GM12878 (cell line): Measurements from ENCODE around the gene ZNF837. TPM values are rescaled to one million over a fixed set of nuclear protein-coding genes. Genes with fewer than 3 reads are reported as not detected.

Experiments used
- ATAC-seq: fragments of 200-7000 bp; cut with Tn5 transposase; 3 replicates; pipeline ENCODE4 v1.9.1; 2020; ENCODE audit warnings: mild to moderate bottlenecking, moderate library complexity
- BruUV-seq: library from RNA; stranded (reverse); fragments of 400-500 nt; replicated peaks from 2 replicates; lab custom pipeline; 2021; lab: Mats Ljungman, UMichigan
- CTCF ChIA-PET: fragments of 300-600 bp; sonication (Branson Sonifier 250); formaldehyde crosslinking; extraction: SDS; loops from one replicate; lab custom pipeline; 2021; ENCODE audit warnings: inconsistent platforms; lab: Yijun Ruan, JAX
- POLR2A ChIA-PET: fragments of 350-600 bp; formaldehyde crosslinking; extraction: SDS; loops from one replicate; lab custom pipeline; 2021; ENCODE audit warnings: inconsistent platforms; lab: Charles Lee
- RAD21 ChIA-PET: fragments of 300-600 bp; sonication (Branson Sonifier 250); formaldehyde crosslinking; loops from one replicate; lab custom pipeline; 2023; ENCODE audit warnings: antibody characterized with exemption; ENCODE audit not compliant: unreplicated experiment; lab: Charles Lee
- SMC1A ChIA-PET: fragments of 300-600 bp; sonication (Branson Sonifier 250); formaldehyde crosslinking; loops from one replicate; lab custom pipeline; 2023; ENCODE audit not compliant: unreplicated experiment, uncharacterized antibody; lab: Charles Lee
- DNase-seq: peaks from one replicate; pipeline ENCODE4 v3.0.0-alpha.2; 2011; ENCODE audit warnings: low read depth, low spot score
- FAIRE-seq: peaks from 3 replicates; lab custom pipeline; 2011; peaks lifted over from hg19 to GRCh38; lab: Jason Lieb, UNC
- H2AFZ ChIP-seq: 2 replicates; pipeline ENCODE4 v1.6.0; 2011; ENCODE audit warnings: low read depth, low read length, control low read depth; ENCODE audit not compliant: control insufficient read depth
- H3K27ac ChIP-seq: 2 replicates; pipeline ENCODE4 v1.5.1; 2011; ENCODE audit warnings: control low read depth; ENCODE audit not compliant: control insufficient read depth, insufficient read depth
- H3K27me3 ChIP-seq, 2 experiments: replicated peaks in 1 of 2; 2 replicates each; pipeline versions ENCODE4 v1.6.0 to v1.6.1; 2011; ENCODE audit warnings: low read length in 1 of 2; ENCODE audit not compliant: control insufficient read depth in 2 of 2, insufficient read depth in 2 of 2
- H3K36me3 ChIP-seq, 2 experiments: 2 replicates each; pipeline ENCODE4 v1.5.1; 2011; ENCODE audit warnings: low read length in 1 of 2; ENCODE audit not compliant: control insufficient read depth in 2 of 2, insufficient read depth in 2 of 2
- H3K4me1 ChIP-seq: 2 replicates; pipeline ENCODE4 v1.6.1; 2011; ENCODE audit warnings: mild to moderate bottlenecking, low read length, moderate library complexity, mixed read lengths; ENCODE audit not compliant: control insufficient read depth, insufficient read depth
- H3K4me2 ChIP-seq: 2 replicates; pipeline ENCODE4 v1.6.0; 2011; ENCODE audit warnings: control low read depth; ENCODE audit not compliant: control insufficient read depth, insufficient read depth
- H3K4me3 ChIP-seq: fragments of 200-600 bp; sonication (generic); 2 replicates; pipeline ENCODE4 v1.5.1; 2016
- H3K79me2 ChIP-seq: 2 replicates; pipeline ENCODE4 v1.6.0; 2011; ENCODE audit warnings: low read length; ENCODE audit not compliant: control insufficient read depth, insufficient read depth
- H3K9ac ChIP-seq: 2 replicates; pipeline ENCODE4 v1.8.0; 2011; ENCODE audit warnings: low read length, control low read depth, mixed read lengths; ENCODE audit not compliant: control insufficient read depth, insufficient read depth
- H3K9me3 ChIP-seq: replicated peaks from 3 replicates; pipeline ENCODE4 v1.5.1; 2011; ENCODE audit warnings: mild to moderate bottlenecking, low read length; ENCODE audit not compliant: control insufficient read depth, insufficient read depth
- H4K20me1 ChIP-seq: 2 replicates; pipeline ENCODE4 v1.6.0; 2011; ENCODE audit not compliant: control insufficient read depth, insufficient read depth
- ASH2L ChIP-seq: fragments of 300-600, 200-600 bp; sonication (generic); IDR thresholded peaks from 2 replicates; pipeline ENCODE4 v1.6.1; 2017; ENCODE audit warnings: low read depth, mild to moderate bottlenecking, borderline replicate concordance
- ATF2 ChIP-seq: IDR thresholded peaks from 2 replicates; pipeline ENCODE4 v1.6.1; 2012; ENCODE audit warnings: low read length, inconsistent platforms
- KLF5 ChIP-seq: fragments of 450-650 bp; IDR thresholded peaks from 2 replicates; pipeline ENCODE4 v1.6.1; 2014; ENCODE audit warnings: mild to moderate bottlenecking; ENCODE audit not compliant: partially characterized antibody
- MTA2 ChIP-seq: fragments of 450-650 bp; IDR thresholded peaks from 2 replicates; pipeline ENCODE4 v1.6.1; 2016; ENCODE audit warnings: low read depth, mild to moderate bottlenecking, moderate library complexity
- NKRF ChIP-seq: fragments of 450-650 bp; conservative IDR thresholded peaks from 2 replicates; pipeline ENCODE4 v1.6.1; 2017; ENCODE audit warnings: mild to moderate bottlenecking, moderate library complexity
- PBX3 ChIP-seq: IDR thresholded peaks from 2 replicates; pipeline ENCODE4 v1.6.1; 2011; ENCODE audit warnings: mild to moderate bottlenecking, low read depth, low read length, moderate library complexity; ENCODE audit not compliant: insufficient replicate concordance
- PKNOX1 ChIP-seq: fragments of 450-650 bp; IDR thresholded peaks from 2 replicates; pipeline ENCODE4 v1.6.1; 2016; ENCODE audit warnings: mild to moderate bottlenecking
- PML ChIP-seq: IDR thresholded peaks from 2 replicates; pipeline ENCODE4 v1.6.1; 2012; ENCODE audit warnings: low read length, inconsistent platforms
- RELA ChIP-seq: fragments of 450-650 bp; IDR thresholded peaks from 2 replicates; pipeline ENCODE4 v1.8.0; 2014; ENCODE audit warnings: borderline replicate concordance; ENCODE audit not compliant: partially characterized antibody
- RELB ChIP-seq: fragments of 450-650 bp; IDR thresholded peaks from 2 replicates; pipeline ENCODE4 v1.6.1; 2017; ENCODE audit warnings: low read depth, mild to moderate bottlenecking, moderate library complexity
- RUNX3 ChIP-seq: IDR thresholded peaks from 2 replicates; pipeline ENCODE4 v1.6.1; 2012; ENCODE audit warnings: low read length, inconsistent platforms
- SRF ChIP-seq, 2 experiments: IDR thresholded peaks; 2 replicates each; pipeline ENCODE4 v1.6.1; 2011; ENCODE audit warnings: low read depth in 2 of 2, low read length in 2 of 2, mild to moderate bottlenecking in 1 of 2, moderate library complexity in 1 of 2
- STAT1 ChIP-seq: fragments of 450-650 bp; conservative IDR thresholded peaks from 2 replicates; pipeline ENCODE4 v1.6.1; 2014; ENCODE audit warnings: antibody characterized with exemption, mild to moderate bottlenecking
- TARDBP ChIP-seq: IDR thresholded peaks from 2 replicates; pipeline ENCODE4 v1.6.1; 2016; ENCODE audit warnings: borderline replicate concordance
- WGBS: methylation state at CpG from one replicate; pipeline ENCODE4 v1.1.6; 2016; ENCODE audit warnings: low lambda C conversion rate; ENCODE audit not compliant: insufficient replicate concordance, insufficient coverage; ENCODE audit errors: missing lambda C conversion rate; 5-methylcytosine and 5-hydroxymethylcytosine counted together
- in situ Hi-C: fragments of 300-500 bp; cut with MboI; formaldehyde crosslinking; loops from 9 replicates; pipeline ENCODE4 v1.14.3; 2018; ENCODE audit warnings: mixed read lengths
- intact Hi-C: fragments of 100-400 bp; cut with micrococcal nuclease; formaldehyde crosslinking; loops from one replicate; pipeline ENCODE4 v1.14.2; 2022; ENCODE audit not compliant: unreplicated experiment
- polyA plus RNA-seq, 11 experiments: library from polyadenylated mRNA; depleted of rRNA in 4 of 11; unstranded in 6 of 11; stranded (reverse) in 5 of 11; fragments of >200 nt; fragmentation: Nextera tagmentation in 4 of 11; fragmentation: Illumina TruSeq in 1 of 11; extraction: Ambion mirVana in 4 of 11; extraction: Trizol in 1 of 11; gene quantifications; 1 replicate in 1 of 11; 2 replicates in 10 of 11; pipeline versions ENCODE4 v1.2.1 to v1.2.3, GENCODE V29; 2011 to 2016; ENCODE audit warnings: inconsistent platforms in 2 of 11, missing spikeins in 2 of 11, low read depth in 1 of 11
- total RNA-seq, 4 experiments: library from RNA; depleted of rRNA in 3 of 4; stranded (reverse); fragments of >200 nt in 3 of 4; fragmentation: Illumina TruSeq in 1 of 4; extraction: Trizol in 1 of 4; gene quantifications; 2 replicates each; pipeline versions ENCODE4 v1.2.1 to v1.2.3, GENCODE V29; 2013 to 2021
- TF ChIP-seq, protein P1 (sequence below): IDR thresholded peaks from 2 replicates; pipeline ENCODE4 v1.6.1; 2011; ENCODE audit warnings: borderline replicate concordance, low read depth, mild to moderate bottlenecking, moderate library complexity, mixed read lengths, low read length; ENCODE audit not compliant: insufficient read depth; ENCODE audit errors: extremely low read length

The ZNF837 gene
- total and polyA plus RNA-seq, 10 of the 15 experiments (the other 5 are each of a cell fraction or from before 2014, with no cell fraction given), result 0.07 to 2.9 (median 2.0) TPM; not detected in 2

- Histone ChIP-seq H3K4me1 (peaks cover 3% of the 10 kb centered on the region), H3K4me2 (no peak overlapping the region), H3K9ac (no peak overlapping the region), H3K79me2 (no peaks in the 10 kb centered on the region; the same call in 1 of the 2 replicates), H3K27ac (no peak overlapping the region), H3K4me3 (no peak overlapping the region), H2AFZ (no peak overlapping the region), H4K20me1 (no peaks in the 10 kb centered on the region), H3K27me3 (no peaks in the 10 kb centered on the region), H3K9me3 (peaks cover 2% of the 10 kb centered on the region; the same call in 1 of the 3 replicates), H3K36me3 (no peaks in the 10 kb centered on the region)
- ChIA-PET CTCF (no interaction called here), POLR2A (no interaction called here), RAD21 (no interaction called here), SMC1A (interaction anchor here (0.5 kb wide), 1 partner anchor 70 kb away, joined by 3 read pairs; no protein-coding TSS in a partner anchor)
- in situ Hi-C loops (no loop called here), intact Hi-C loops (no loop called here)
- WGBS, result 73% methylated on average over 23 of the region's 23 CpGs
- no peak for DNase-seq
- FAIRE-seq, result no peak
- BruUV-seq, result no TSS peak
- ATAC-seq, result no peak
- no peak for TF ChIP-seq TARDBP
- no peak for TF ChIP-seq STAT1
- TF ChIP-seq MTA2, result no peak
- no peak for TF ChIP-seq RELB
- no peak for TF ChIP-seq RUNX3
- no peak for TF ChIP-seq KLF5
- no peak for TF ChIP-seq ASH2L
- no peak for TF ChIP-seq RELA
- TF ChIP-seq NKRF, result no peak
- TF ChIP-seq PML, result no peak
- TF ChIP-seq PKNOX1, result no peak
- TF ChIP-seq, protein P1, sequence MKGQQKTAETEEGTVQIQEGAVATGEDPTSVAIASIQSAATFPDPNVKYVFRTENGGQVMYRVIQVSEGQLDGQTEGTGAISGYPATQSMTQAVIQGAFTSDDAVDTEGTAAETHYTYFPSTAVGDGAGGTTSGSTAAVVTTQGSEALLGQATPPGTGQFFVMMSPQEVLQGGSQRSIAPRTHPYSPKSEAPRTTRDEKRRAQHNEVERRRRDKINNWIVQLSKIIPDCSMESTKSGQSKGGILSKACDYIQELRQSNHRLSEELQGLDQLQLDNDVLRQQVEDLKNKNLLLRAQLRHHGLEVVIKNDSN, result no peak
- no peak for TF ChIP-seq PBX3
- TF ChIP-seq SRF (IDR thresholded peaks at IDR 0.05; ENCODE audit: low read depth in 2 of 2, low read length in 2 of 2), result no peak
- no peak for TF ChIP-seq ATF2
Observed at GRCh38 chr19:58351990-58352755, 28.7 kb downstream of the ZNF837 start.
